HG02938 (cell line): Measurements from ENCODE around the gene ARHGAP11A.

Experiments used
- ATAC-seq: cut with Tn5 transposase; IDR thresholded peaks from one replicate; pipeline ENCODE4 v1.9.1; 2021; ENCODE audit warnings: mild to moderate bottlenecking, moderate library complexity; ENCODE audit not compliant: unreplicated experiment

ARHGAP11A gene

DNA sequence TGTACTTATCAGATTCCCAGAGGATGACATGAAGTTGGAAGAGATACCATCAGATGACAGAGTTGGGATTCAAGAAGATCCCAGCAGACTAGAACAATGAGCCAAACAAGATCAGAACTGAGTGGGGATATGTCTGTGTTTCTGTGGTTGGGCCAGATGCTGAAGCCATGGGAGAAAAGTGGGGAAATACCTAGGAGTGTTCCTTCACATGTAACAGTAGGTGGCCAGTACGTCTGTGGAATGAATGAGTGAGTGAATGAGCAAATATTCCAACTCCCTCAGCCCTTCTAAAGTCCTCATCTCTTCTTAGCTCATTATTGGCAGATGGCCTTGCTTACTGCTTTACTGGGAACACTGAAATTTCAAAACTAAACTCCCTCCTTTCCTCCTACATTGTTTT, 70.3 kb downstream of the ARHGAP11A start:
- ATAC-seq = no peak

DNA sequence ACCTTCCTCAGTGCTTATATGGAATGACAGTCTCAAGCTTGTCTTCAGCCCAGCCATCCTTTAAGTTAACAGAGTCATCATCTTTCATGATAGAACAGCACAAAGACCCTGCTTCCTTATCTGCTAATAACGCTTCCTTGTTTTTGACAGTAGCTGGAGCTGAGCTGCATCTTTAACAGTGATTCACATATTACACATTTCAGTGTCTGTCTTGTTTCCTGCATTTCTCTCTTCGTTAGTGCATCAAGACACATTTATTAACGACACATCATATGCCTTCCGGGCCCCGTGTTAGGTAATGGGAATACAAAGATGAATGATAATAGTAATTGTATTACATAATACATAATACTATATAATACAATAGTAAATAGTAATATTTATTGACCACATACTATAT, 72.3 kb downstream of the ARHGAP11A start:
- ATAC-seq = no peak

DNA sequence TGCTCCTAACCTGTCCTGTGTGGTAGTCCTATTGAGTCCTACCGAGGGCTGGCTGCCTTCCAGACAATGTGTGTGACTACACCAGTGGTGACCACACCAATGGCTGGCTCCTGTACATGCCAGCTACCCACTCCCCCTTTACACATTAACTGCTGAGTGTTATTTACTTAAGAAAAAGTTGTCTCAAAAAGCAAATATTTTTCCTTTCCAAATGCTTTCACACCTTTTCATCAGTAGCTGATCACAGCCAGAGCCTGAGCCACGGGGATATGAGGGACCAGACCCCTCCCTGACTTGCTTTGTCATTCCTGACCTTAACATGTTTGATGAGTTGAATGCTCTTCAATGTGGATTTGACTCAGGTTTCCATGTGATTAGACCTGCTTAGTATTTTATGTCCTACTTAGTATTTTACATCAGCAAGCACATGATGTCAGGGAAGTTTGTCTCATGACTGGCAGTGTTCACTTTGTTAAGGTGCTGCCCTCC, 72.9 kb downstream of the ARHGAP11A start:
- ATAC-seq = no peak
